ENCODE results near the gene PLAAT2.
"Not testable (repeated sequence)": the region's sequence is repeated elsewhere in the genome, so short reads cannot be mapped to it uniquely, and the experiment has no call there.

The PLAAT2 gene

DNA sequence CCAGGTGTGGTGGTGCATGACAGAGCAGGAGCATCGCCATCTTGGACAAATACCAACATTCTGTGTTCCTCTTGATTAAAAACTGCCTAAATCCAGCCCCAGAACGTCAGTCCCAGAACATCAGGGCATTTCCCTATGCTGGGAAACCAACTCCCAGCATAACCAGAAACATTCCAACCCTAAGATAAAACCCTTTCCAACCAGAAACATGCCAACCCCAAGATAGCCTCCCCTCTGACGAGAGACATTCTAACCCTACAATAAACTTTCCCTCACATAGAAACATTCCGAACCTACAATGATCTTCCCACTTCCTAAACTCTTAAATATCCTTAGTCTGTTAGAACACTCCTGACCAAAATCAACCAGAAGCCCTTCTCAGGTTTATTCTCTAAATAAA, 15.0 kb downstream of the PLAAT2 start:
- TF ChIP-seq, protein P1, sequence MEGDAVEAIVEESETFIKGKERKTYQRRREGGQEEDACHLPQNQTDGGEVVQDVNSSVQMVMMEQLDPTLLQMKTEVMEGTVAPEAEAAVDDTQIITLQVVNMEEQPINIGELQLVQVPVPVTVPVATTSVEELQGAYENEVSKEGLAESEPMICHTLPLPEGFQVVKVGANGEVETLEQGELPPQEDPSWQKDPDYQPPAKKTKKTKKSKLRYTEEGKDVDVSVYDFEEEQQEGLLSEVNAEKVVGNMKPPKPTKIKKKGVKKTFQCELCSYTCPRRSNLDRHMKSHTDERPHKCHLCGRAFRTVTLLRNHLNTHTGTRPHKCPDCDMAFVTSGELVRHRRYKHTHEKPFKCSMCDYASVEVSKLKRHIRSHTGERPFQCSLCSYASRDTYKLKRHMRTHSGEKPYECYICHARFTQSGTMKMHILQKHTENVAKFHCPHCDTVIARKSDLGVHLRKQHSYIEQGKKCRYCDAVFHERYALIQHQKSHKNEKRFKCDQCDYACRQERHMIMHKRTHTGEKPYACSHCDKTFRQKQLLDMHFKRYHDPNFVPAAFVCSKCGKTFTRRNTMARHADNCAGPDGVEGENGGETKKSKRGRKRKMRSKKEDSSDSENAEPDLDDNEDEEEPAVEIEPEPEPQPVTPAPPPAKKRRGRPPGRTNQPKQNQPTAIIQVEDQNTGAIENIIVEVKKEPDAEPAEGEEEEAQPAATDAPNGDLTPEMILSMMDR (IDR thresholded peaks at IDR 0.05; ENCODE audit: borderline replicate concordance, control extremely low read depth, extremely low read depth, insufficient read depth, missing control alignments), result no peak
- in situ Hi-C loops (cut with MboI; ENCODE audit: low sequenced_read_pairs, unreplicated experiment), result no loop called here
- DNase-seq (ENCODE audit: low spot score), result no peak

DNA sequence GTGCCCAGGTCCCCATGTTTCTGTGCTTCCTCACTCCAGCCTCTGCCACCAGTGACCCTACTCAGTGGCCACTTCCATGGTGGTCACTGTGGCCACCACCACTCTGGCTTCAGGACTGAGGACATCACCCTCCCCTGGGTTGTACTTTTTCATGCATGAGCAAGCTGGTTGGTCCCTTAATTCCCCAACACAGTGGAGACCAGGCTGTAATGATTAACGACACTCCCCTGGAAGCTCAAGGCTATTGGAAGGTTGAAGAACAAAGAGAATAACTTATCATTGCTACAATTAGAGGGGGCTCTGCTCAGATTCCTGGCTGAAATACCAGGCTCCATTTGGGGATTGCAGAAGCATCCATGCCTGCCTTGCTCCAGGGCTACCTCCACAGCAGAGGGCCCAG, 16.1 kb downstream of the PLAAT2 start:
- in situ Hi-C loops (cut with MboI; ENCODE audit: low sequenced_read_pairs, unreplicated experiment), result no loop called here
- TF ChIP-seq, protein P1 (IDR thresholded peaks at IDR 0.05; ENCODE audit: borderline replicate concordance, control extremely low read depth, extremely low read depth, insufficient read depth, missing control alignments), result no peak
- no peak for DNase-seq (ENCODE audit: low spot score)

DNA sequence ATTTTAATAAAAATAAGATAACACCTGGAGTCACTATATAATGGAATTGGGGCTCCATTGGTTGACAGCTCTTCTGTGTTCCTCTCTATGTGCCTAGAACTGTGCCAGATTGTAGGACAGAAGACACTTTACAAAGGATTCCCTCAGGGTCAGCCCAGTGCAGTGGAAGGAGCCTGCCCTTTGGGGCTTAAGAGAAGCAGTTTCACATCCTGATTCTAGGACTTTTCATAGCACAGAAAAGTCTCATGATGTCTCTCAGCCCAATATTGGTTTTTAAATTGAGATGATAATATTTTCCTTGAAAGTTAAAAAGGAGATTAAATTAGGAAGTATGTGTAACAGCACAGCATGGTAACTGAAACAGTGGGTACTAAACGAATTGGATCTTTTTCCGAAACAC, 19.5 kb downstream of the PLAAT2 start:
- DNase-seq (ENCODE audit: low spot score), result no peak
- TF ChIP-seq, protein P1 (IDR thresholded peaks at IDR 0.05; ENCODE audit: borderline replicate concordance, control extremely low read depth, extremely low read depth, insufficient read depth, missing control alignments), result no peak
- in situ Hi-C loops (cut with MboI; ENCODE audit: low sequenced_read_pairs, unreplicated experiment), result no loop called here

DNA sequence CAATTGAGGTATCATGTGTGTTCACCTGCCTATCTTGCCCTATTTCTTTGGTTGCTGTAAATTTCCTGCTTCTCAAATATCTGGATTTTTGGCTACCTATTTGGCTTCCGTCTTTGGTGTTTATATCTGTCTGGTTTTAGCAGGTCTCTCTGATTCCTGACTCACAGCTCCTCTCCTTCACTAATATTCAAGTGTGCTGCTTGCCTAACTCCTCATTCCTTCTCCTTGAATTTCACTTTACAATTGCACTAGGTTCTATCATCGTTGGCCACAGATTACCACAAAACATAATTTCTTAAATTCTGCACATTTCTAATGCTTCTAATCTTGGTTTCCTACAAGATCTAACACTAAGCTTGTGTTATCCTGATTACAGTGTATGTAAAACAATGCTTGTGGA, 20.7 kb downstream of the PLAAT2 start:
- DNase-seq (ENCODE audit: low spot score); in situ Hi-C loops (cut with MboI; ENCODE audit: low sequenced_read_pairs, unreplicated experiment): not testable (repeated sequence)

DNA sequence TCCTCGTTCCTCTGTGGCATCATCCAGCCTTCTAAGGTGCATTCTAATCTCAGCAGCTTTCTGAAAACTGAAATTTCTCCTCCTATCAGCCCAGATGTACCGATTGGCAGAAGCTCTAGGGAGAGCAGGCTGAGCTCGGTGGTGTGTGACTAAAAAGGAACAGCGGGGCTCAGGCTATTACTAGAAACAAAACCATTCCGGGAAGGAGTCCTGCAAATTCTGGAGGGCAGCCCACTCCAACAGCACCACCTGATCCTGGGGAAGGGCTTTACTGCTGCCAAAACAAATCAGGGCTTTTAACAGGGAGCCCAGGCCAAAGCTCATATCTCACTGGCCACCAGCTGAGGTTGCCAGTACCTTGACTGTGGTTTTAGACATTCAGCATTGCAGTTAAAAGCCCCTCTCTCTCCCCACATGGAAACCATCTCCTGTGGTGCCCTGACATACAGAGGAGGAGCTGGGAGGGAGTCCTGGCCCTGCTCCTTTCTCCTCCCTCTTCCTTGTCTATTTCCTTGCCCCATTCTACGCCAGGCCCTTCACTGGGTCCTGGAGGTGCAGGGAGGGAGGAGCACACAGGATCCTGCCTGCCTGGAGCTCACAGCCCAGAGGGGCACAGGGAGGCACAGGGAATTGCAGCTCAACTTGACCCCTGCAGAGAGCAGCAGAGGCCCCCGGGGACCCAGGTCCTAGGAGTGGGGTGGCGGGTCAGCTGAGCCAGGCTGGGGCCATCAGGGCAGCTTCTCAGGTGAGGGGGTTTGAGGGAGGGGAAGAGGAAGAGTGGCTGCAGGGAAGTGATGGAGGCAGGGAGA, 25.7 kb downstream of the PLAAT2 start:
- no peak for DNase-seq (ENCODE audit: low spot score)
- TF ChIP-seq, protein P1 (IDR thresholded peaks at IDR 0.05; ENCODE audit: borderline replicate concordance, control extremely low read depth, extremely low read depth, insufficient read depth, missing control alignments), result no peak
- in situ Hi-C loops (cut with MboI; ENCODE audit: low sequenced_read_pairs, unreplicated experiment), result no loop called here

DNA sequence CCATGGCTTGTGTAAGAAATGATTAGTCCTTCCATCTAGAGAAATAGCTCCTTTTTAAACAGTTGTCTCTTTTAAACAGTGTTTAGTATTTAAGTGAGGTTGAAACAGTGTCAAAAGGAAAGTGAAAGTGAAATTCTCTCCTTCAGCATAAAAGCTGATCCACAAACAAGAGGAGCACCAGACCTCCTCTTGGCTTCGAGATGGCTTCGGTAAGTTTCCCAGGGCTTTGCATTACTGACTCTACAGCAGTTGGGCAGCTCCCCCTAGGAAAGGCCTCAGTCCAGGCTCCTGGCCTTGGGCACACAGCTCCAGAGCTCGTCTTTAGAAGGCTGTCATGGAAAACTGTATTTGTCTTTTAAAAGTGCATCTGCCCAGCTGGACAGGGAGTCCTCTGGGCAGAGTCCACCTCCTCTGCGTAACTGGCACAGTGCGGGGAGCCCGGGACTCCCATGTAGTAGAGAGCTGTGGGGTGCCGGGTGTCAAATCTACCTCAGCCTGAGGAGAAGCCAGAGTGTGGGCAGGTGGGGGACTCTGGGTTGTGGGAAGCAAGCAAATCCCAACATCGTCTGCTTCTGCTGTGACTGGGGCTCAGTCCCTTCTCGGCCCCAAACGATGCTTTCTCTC, 26.4 kb downstream of the PLAAT2 start, which contains the start of gene PLAAT4:
Gene PLAAT4, plus strand, starts transcription at position 140 of the 624 bp plus-strand sequence. Its CDS starts 61 bp downstream, at position 201.
- in situ Hi-C loops (cut with MboI; ENCODE audit: low sequenced_read_pairs, unreplicated experiment), result no loop called here
- peak; percentile 69 for DNase-seq (ENCODE audit: low spot score)
- TF ChIP-seq, protein P1 (IDR thresholded peaks at IDR 0.05; ENCODE audit: borderline replicate concordance, control extremely low read depth, extremely low read depth, insufficient read depth, missing control alignments), result no peak

DNA sequence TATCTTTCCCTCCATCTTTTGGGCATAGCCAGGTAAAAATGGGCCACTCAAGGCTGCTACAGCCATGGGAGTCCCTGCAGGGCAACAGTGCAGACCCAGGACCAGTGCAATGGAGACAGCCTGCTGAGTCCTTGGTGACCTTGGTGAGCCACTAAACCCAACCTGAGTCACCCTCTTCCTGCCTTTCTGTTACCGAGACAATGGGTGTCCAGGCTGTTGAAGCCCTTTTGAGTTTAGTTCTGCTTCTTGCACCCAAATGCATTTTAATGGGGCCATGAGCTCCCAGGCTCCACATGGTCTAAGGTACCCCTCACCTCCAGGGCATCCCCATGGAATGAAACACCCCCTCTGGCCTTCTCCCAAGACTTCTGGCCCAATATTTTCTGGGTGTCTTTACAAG, 27.4 kb downstream of the PLAAT2 start:
- TF ChIP-seq, protein P1 (IDR thresholded peaks at IDR 0.05; ENCODE audit: borderline replicate concordance, control extremely low read depth, extremely low read depth, insufficient read depth, missing control alignments), result no peak
- in situ Hi-C loops (cut with MboI; ENCODE audit: low sequenced_read_pairs, unreplicated experiment), result no loop called here
- DNase-seq (ENCODE audit: low spot score), result peak; percentile 16
